Mesenchymal stem cell (in vitro differentiated cells and primary cell): Measurements from ENCODE around the gene BCL2.

Experiments
- DNase-seq: peaks from one replicate; pipeline ENCODE4 v3.0.0-alpha.2; 2013
- H2AFZ ChIP-seq: one replicate; pipeline ENCODE4 v1.6.1; 2013; ENCODE audit warnings: low read depth, mild to moderate bottlenecking, control low read depth, inconsistent platforms, low read length, moderate library complexity
- H2AK5ac ChIP-seq: 2 replicates; pipeline ENCODE4 v1.6.1; 2013; ENCODE audit warnings: low read length, moderate library complexity, mild to moderate bottlenecking, inconsistent platforms; ENCODE audit not compliant: severe bottlenecking
- H2BK120ac ChIP-seq: one replicate; pipeline ENCODE4 v1.6.1; 2013; ENCODE audit warnings: low read depth, mild to moderate bottlenecking, inconsistent platforms, low read length, moderate library complexity
- H2BK12ac ChIP-seq, 2 experiments: one replicate each; pipeline ENCODE4 v1.6.1; 2013; ENCODE audit warnings: inconsistent platforms in 2 of 2, low read length in 2 of 2, mild to moderate bottlenecking in 2 of 2, moderate library complexity in 2 of 2, control low read depth in 1 of 2
- H2BK15ac ChIP-seq: one replicate; pipeline ENCODE4 v1.6.1; 2013; ENCODE audit warnings: mild to moderate bottlenecking, low read depth, inconsistent platforms; ENCODE audit not compliant: poor library complexity, severe bottlenecking
- H2BK5ac ChIP-seq: 2 replicates; pipeline ENCODE4 v1.6.1; 2013; ENCODE audit warnings: low read depth, mild to moderate bottlenecking, low read length, control low read depth, inconsistent platforms; ENCODE audit not compliant: poor library complexity, severe bottlenecking
- H3K14ac ChIP-seq, 2 experiments: one replicate each; pipeline ENCODE4 v1.6.1; 2013; ENCODE audit warnings: inconsistent platforms in 2 of 2, low read length in 2 of 2, control low read depth in 1 of 2, mild to moderate bottlenecking in 1 of 2, moderate library complexity in 1 of 2
- H3K18ac ChIP-seq, 2 experiments: one replicate each; pipeline ENCODE4 v1.6.1; 2013; ENCODE audit warnings: inconsistent platforms in 2 of 2, low read length in 2 of 2, control low read depth in 1 of 2, low read depth in 1 of 2, mild to moderate bottlenecking in 1 of 2
- H3K23ac ChIP-seq, 2 experiments: one replicate each; pipeline ENCODE4 v1.6.1; 2013; ENCODE audit warnings: inconsistent platforms in 2 of 2, low read length in 2 of 2, mild to moderate bottlenecking in 2 of 2, moderate library complexity in 2 of 2, control low read depth in 1 of 2
- H3K27ac ChIP-seq: 2 replicates; pipeline ENCODE4 v1.5.1; 2013; ENCODE audit warnings: mild to moderate bottlenecking, moderate library complexity, low read length, control low read depth, inconsistent platforms; ENCODE audit not compliant: poor library complexity, severe bottlenecking
- H3K27me3 ChIP-seq, 2 experiments: 2 replicates each; pipeline versions ENCODE4 v1.6.1 to v1.7.0; 2013; ENCODE audit warnings: low read length in 2 of 2, mild to moderate bottlenecking in 2 of 2, moderate library complexity in 2 of 2, control low read depth in 1 of 2, inconsistent platforms in 1 of 2; ENCODE audit not compliant: control insufficient read depth in 1 of 2, insufficient read depth in 1 of 2
- H3K36me3 ChIP-seq, 2 experiments: 2 replicates each; pipeline versions ENCODE4 v1.6.1 to v1.7.0; 2013; ENCODE audit warnings: low read length in 2 of 2, control low read depth in 1 of 2, inconsistent platforms in 1 of 2, low read depth in 1 of 2, mild to moderate bottlenecking in 1 of 2; ENCODE audit not compliant: insufficient read depth in 2 of 2, control insufficient read depth in 1 of 2
- H3K4ac ChIP-seq, 2 experiments: one replicate each; pipeline ENCODE4 v1.6.1; 2013; ENCODE audit warnings: inconsistent platforms in 2 of 2, low read length in 2 of 2, mild to moderate bottlenecking in 2 of 2, moderate library complexity in 2 of 2, control low read depth in 1 of 2, low read depth in 1 of 2
- H3K4me1 ChIP-seq: 2 replicates; pipeline ENCODE4 v1.6.1; 2013; ENCODE audit warnings: low read depth, low read length, control low read depth; ENCODE audit not compliant: control insufficient read depth, insufficient read depth
- H3K4me2 ChIP-seq: 2 replicates; pipeline ENCODE4 v1.6.1; 2013; ENCODE audit warnings: low read length, mild to moderate bottlenecking, inconsistent platforms; ENCODE audit not compliant: poor library complexity, severe bottlenecking
- H3K4me3 ChIP-seq, 2 experiments: 2 replicates each; pipeline versions ENCODE4 v1.5.1 to v1.7.0; 2013; ENCODE audit warnings: low read length in 2 of 2, mild to moderate bottlenecking in 2 of 2, control low read depth in 1 of 2, low read depth in 1 of 2; ENCODE audit not compliant: insufficient read depth in 1 of 2
- H3K79me1 ChIP-seq: replicated peaks from 2 replicates; pipeline ENCODE4 v1.6.1; 2013; ENCODE audit warnings: mild to moderate bottlenecking, control low read depth, low read length, inconsistent platforms; ENCODE audit not compliant: poor library complexity, severe bottlenecking
- H3K9ac ChIP-seq: 2 replicates; pipeline ENCODE4 v1.7.0; 2013; ENCODE audit warnings: mild to moderate bottlenecking, low read length, moderate library complexity
- H3K9me3 ChIP-seq: 2 replicates; pipeline ENCODE4 v1.7.0; 2013; ENCODE audit warnings: mild to moderate bottlenecking, low read length; ENCODE audit not compliant: control insufficient read depth
- H4K8ac ChIP-seq: one replicate; pipeline ENCODE4 v1.6.1; 2013; ENCODE audit warnings: inconsistent platforms, mild to moderate bottlenecking, low read length, moderate library complexity
- H4K91ac ChIP-seq: one replicate; pipeline ENCODE4 v1.6.1; 2013; ENCODE audit warnings: mild to moderate bottlenecking, low read length, inconsistent platforms
- WGBS: methylation state at CpG from one replicate; pipeline ENCODE4 v1.1.7; 2013; ENCODE audit warnings: mixed read lengths; 5-methylcytosine and 5-hydroxymethylcytosine counted together

Gene BCL2

GRCh38 chr18:63152096-63152495 is 167.5 kb downstream of the BCL2 start:
- Histone ChIP-seq H2AFZ (no peak overlapping the region), H4K91ac (no peak overlapping the region), H3K4me3 (no peak overlapping the region), H3K9me3 (no peaks in the 10 kb centered on the region), H3K27me3 (peaks cover 4 to 10% of the 10 kb centered on the region in 2 experiments), H2BK15ac (no peak overlapping the region), H3K14ac (no peak overlapping the region), H3K79me1 (no peaks in the 10 kb centered on the region), H2AK5ac (no peak overlapping the region), H3K4ac (no peak overlapping the region), H3K9ac (no peak overlapping the region), H2BK120ac (no peak overlapping the region), H3K27ac (no peak overlapping the region), H3K18ac (no peak overlapping the region), H3K4me1 (peaks cover 8% of the 10 kb centered on the region), H3K36me3 (no peaks in the 10 kb centered on the region), H3K23ac (no peak overlapping the region), H4K8ac (no peak overlapping the region), H2BK12ac (no peak overlapping the region), H3K4me2 (no peak overlapping the region), H2BK5ac (no peak overlapping the region)
- no peak for DNase-seq
- WGBS = 80% methylated on average over 2 of the region's 3 CpGs

DNA sequence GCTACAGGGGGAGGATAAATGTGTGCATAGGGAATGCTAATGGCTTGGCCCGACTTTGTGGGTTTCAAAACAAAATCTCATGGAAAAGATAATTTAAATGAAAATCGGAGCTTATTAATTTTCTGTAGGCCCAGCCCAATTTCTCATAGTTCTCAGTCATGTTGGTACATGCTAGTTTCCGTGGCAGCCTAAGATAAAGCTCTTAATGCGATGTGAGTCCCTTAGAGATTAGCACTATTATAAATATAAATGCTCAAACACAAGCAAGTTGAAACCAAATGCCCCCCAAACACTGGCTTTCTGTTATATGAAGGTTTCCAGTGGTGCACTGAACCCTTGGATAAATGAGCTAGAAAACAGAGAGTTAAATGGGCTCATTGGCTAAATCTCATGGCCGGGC is 168.0 kb downstream of the BCL2 start:
- H2BK120ac ChIP-seq = no peak overlapping the region
- H4K91ac ChIP-seq = no peak overlapping the region
- no peak overlapping the region for H3K27ac ChIP-seq
- no peak overlapping the region for H3K9ac ChIP-seq
- H3K27me3 ChIP-seq = peaks cover 4 to 10% of the 10 kb centered on the region in 2 experiments
- no peak overlapping the region for H4K8ac ChIP-seq
- H3K4me2 ChIP-seq = no peak overlapping the region
- H2AK5ac ChIP-seq = no peak overlapping the region
- H3K4ac ChIP-seq = no peak overlapping the region
- H3K23ac ChIP-seq = no peak overlapping the region
- WGBS = 91% methylated on average over 4 of the region's 5 CpGs
- no peak overlapping the region for H2AFZ ChIP-seq
- no peaks in the 10 kb centered on the region for H3K9me3 ChIP-seq
- no peak overlapping the region for H2BK15ac ChIP-seq
- H3K4me3 ChIP-seq = no peak overlapping the region
- no peak overlapping the region for H3K14ac ChIP-seq
- DNase-seq = no peak
- peaks cover 8% of the 10 kb centered on the region for H3K4me1 ChIP-seq
- H3K79me1 ChIP-seq = no peaks in the 10 kb centered on the region
- H3K18ac ChIP-seq = no peak overlapping the region
- H2BK5ac ChIP-seq = no peak overlapping the region
- H2BK12ac ChIP-seq = no peak overlapping the region
- H3K36me3 ChIP-seq = no peaks in the 10 kb centered on the region

GRCh38 chr18:63150942-63151421 is 168.6 kb downstream of the BCL2 start:
- no peak overlapping the region for H2BK5ac ChIP-seq
- no peaks in the 10 kb centered on the region for H3K36me3 ChIP-seq
- no peak overlapping the region for H3K14ac ChIP-seq
- no peak overlapping the region for H3K18ac ChIP-seq
- 93% methylated on average over 4 of the region's 4 CpGs for WGBS
- no peak for DNase-seq
- H3K4me3 ChIP-seq = no peak overlapping the region
- no peak overlapping the region for H2BK15ac ChIP-seq
- H3K27me3 ChIP-seq = peaks cover 4 to 10% of the 10 kb centered on the region in 2 experiments
- no peak overlapping the region for H3K4me2 ChIP-seq
- peaks cover 8% of the 10 kb centered on the region for H3K4me1 ChIP-seq
- H2BK120ac ChIP-seq = no peak overlapping the region
- H3K23ac ChIP-seq = no peak overlapping the region
- no peak overlapping the region for H3K4ac ChIP-seq
- H2AK5ac ChIP-seq = no peak overlapping the region
- no peak overlapping the region for H3K9ac ChIP-seq
- no peaks in the 10 kb centered on the region for H3K9me3 ChIP-seq
- no peaks in the 10 kb centered on the region for H3K79me1 ChIP-seq
- no peak overlapping the region for H2AFZ ChIP-seq
- H3K27ac ChIP-seq = no peak overlapping the region
- no peak overlapping the region for H2BK12ac ChIP-seq
- no peak overlapping the region for H4K8ac ChIP-seq
- no peak overlapping the region for H4K91ac ChIP-seq

DNA sequence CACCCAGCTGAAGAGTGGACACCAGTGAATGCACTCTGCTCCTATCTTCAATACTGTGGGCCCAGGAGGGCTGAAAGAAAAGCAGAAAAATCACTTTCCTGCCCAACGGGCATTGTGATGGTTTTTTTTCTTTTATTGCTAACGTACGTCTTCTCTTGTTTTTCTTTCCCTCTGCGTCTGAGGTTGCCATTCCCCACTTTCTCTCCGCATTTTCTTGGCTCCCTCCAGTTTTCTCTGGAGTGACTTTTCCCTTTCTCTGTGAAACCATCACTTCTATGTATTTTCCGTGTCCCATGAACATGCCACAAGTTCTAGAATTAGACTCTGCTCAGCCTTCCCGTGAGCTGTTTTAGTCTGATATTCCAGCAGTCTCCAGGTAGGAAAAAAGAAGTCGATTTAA is 169.2 kb downstream of the BCL2 start:
- Histone ChIP-seq H3K27me3 (peaks cover 4 to 10% of the 10 kb centered on the region in 2 experiments), H2BK5ac (no peak overlapping the region), H3K4me1 (peaks cover 5% of the 10 kb centered on the region), H3K23ac (no peak overlapping the region), H3K14ac (no peak overlapping the region), H3K9me3 (no peaks in the 10 kb centered on the region), H4K8ac (no peak overlapping the region), H2AFZ (no peak overlapping the region), H3K9ac (no peak overlapping the region), H2BK12ac (no peak overlapping the region), H4K91ac (no peak overlapping the region), H2BK15ac (no peak overlapping the region), H2AK5ac (no peak overlapping the region), H2BK120ac (no peak overlapping the region), H3K36me3 (no peaks in the 10 kb centered on the region), H3K4me3 (no peak overlapping the region), H3K4ac (no peak overlapping the region), H3K18ac (no peak overlapping the region), H3K79me1 (no peaks in the 10 kb centered on the region), H3K27ac (no peak overlapping the region), H3K4me2 (no peak overlapping the region)
- WGBS = 90% methylated on average over 8 of the region's 8 CpGs
- no peak for DNase-seq
